ENCODE measurements around the gene EPX.
A peak's percentile ranks its signal among the peaks of the same experiment; 100 is the strongest.

EPX gene

DNA sequence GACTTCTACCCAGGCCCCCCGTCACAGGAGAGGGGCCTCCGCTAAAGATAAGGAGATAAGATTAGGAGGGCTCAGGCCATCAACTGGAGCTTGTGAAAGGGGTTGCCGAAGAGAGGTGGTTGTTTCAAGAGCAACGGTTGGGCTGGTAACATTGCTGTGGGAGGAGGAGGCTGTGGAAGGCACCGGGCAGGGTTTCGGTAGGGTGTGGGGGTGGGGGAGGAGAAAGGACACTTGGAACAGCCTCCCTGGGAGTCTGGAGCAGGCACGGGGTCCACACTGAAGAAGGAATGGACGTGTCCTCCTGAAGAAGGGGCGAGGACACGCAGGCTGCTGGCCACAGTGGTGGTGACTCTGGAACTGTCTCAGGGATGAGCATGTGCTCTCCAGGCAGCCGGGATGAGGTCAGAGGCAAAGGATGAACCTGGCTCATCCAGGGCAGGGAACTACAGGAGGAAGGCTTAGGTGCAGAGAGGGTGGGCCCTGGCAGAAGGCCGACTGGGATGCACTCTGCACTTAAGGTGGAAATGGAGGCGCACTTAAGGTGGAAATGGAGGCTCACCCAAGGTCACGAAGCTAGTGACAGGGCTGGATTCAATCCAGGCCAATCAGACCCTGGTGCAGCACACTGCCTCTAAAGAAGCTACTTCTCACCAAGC is 1.2 kb upstream of the EPX start:
- no peak overlapping the region for H3K4me3 Mint-ChIP-seq
- H3K36me3 Mint-ChIP-seq (ENCODE audit: insufficient read depth) = no peaks in the 10 kb centered on the region
- H3K27ac Mint-ChIP-seq = no peak overlapping the region

DNA sequence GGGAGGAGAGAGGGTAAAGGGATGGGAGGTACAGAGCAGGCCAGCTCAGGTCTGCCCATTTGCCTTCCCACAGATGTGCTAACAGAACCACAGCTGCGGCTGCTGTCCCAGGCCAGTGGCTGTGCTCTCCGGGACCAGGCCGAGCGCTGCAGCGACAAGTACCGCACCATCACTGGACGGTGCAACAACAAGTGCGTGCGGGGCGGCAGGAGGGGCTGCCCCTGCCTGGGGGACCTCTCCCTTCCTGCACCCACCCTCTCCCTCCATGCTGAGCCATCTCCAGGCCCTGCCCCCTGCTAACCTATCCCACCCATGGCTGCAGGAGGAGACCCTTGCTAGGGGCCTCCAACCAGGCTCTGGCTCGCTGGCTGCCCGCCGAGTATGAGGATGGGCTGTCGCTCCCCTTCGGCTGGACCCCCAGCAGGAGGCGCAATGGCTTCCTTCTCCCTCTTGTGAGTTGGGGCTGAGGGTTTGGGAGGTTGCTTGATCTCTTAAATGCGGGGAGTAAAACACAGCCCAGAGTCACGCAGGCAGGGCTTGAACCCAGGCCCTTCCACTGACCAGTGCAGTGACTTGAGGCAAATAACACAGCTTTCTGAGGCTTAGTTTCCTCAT is 1.2 kb downstream of the EPX start:
- H3K27me3 Mint-ChIP-seq = peaks cover 46 to 58% of the 10 kb centered on the region in 2 donors
- H3K4me1 Mint-ChIP-seq (ENCODE audit: low read depth in 2 of 2) = no peaks in the 10 kb centered on the region
- no peak overlapping the region for H3K4me3 Mint-ChIP-seq
- DNase-seq (no peak), ATAC-seq (replicated peaks) (no peak)
- H3K9me3 Mint-ChIP-seq = no peaks in the 10 kb centered on the region
- no peak overlapping the region for H3K27ac Mint-ChIP-seq
- H3K36me3 Mint-ChIP-seq (ENCODE audit: insufficient read depth) = no peaks in the 10 kb centered on the region

More for the DNA sequence above, 1.2 kb upstream of the EPX start:
- H3K27me3 Mint-ChIP-seq = peaks cover 29 to 52% of the 10 kb centered on the region in 2 donors
- H3K4me1 Mint-ChIP-seq (ENCODE audit: low read depth in 2 of 2) = no peaks in the 10 kb centered on the region
- no peak for ATAC-seq (replicated peaks)
- no peaks in the 10 kb centered on the region for H3K9me3 Mint-ChIP-seq
- no peak for DNase-seq

DNA sequence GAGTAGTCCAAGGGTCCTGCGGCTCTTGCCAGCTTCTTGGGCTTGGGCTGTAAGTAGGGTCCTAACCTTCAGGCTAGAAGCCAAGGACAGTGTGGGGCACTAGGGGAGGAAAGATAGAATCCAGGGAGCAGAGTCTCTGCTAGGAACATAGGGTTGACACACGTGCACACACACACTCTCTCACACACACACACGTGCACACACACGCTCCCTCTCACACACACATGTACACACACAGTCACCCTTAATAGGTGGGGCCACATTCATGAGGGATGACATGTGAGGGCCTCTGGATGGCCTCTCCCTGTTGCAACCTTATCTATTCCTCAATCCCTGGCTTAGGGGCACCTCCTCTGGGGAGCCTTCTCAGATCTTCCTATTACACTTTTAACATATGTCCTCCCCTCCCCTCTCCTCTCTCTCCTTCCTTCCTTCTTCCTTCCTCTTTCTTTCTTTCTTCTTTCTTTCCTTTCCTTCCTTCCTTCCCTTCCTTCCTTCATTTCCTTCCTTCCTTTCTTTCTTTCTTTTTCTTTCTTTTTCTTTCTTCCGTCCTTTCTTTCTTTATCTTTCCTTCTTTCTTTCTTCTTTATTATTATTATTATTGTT is 3.1 kb downstream of the EPX start:
- peaks cover 2 to 4% of the 10 kb centered on the region in 2 donors for H3K4me1 Mint-ChIP-seq (ENCODE audit: low read depth in 2 of 2)
- no peak overlapping the region for H3K27ac Mint-ChIP-seq
- no peak overlapping the region for H3K4me3 Mint-ChIP-seq
- no peaks in the 10 kb centered on the region for H3K36me3 Mint-ChIP-seq (ENCODE audit: insufficient read depth)
- ATAC-seq (replicated peaks) (no peak), DNase-seq (no peak)
- H3K9me3 Mint-ChIP-seq = no peaks in the 10 kb centered on the region
- H3K27me3 Mint-ChIP-seq = peaks cover 38 to 61% of the 10 kb centered on the region in 2 donors

DNA sequence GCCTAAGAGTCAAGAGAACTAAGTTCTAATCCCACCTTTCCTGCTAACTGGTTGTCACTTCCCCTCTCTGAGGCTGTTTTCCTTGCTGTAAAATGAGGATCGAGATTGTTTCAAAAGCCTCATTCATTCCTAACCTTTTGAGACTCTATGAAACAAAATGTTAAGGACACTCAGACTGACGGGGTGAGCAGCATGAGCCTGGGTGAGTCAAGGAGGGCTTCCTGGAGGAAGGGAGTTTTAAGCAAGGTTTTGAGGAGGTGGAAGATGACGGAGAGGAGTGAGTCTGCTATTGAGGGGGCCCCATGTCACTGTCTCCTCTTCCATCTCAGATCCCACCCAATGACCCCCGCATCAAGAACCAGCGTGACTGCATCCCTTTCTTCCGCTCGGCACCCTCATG is 4.1 kb downstream of the EPX start:
- no peak for ATAC-seq (replicated peaks)
- DNase-seq = no peak
- H3K4me3 Mint-ChIP-seq = no peak overlapping the region
- peaks cover 30 to 51% of the 10 kb centered on the region in 2 donors for H3K27me3 Mint-ChIP-seq
- H3K27ac Mint-ChIP-seq = no peak overlapping the region
- H3K4me1 Mint-ChIP-seq (ENCODE audit: low read depth in 2 of 2) = peaks cover 2 to 4% of the 10 kb centered on the region in 2 donors
- H3K36me3 Mint-ChIP-seq (ENCODE audit: insufficient read depth) = no peaks in the 10 kb centered on the region
- H3K9me3 Mint-ChIP-seq = no peaks in the 10 kb centered on the region

DNA sequence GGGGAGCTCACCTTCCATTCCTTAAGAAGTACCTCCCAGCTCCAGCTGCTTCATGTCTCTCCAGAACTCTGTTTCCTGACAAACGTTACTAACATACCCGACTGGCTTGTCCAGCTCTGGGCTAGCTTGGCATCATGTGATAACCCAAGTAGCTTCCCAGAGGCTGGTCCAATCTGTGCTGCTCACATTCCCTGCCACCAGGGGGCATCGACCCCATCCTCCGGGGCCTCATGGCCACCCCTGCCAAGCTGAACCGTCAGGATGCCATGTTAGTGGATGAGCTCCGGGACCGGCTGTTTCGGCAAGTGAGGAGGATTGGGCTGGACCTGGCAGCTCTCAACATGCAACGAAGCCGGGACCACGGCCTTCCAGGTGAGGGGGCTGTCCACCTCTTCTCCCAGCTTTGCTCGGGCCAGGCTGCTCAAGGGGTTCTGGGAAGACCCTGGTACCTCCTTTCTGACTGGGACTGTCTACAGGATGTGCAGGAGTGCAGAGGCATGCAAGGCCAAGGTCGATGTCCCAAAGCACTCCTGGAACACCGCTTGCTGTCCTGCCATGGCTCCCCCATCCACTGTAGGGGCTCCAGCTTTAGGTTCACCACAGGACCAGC is 7.6 kb downstream of the EPX start:
- Mint-ChIP-seq H3K27ac (no peak overlapping the region), H3K27me3 (peaks cover 30 to 42% of the 10 kb centered on the region in 2 donors), H3K4me3 (no peak overlapping the region)

DNA sequence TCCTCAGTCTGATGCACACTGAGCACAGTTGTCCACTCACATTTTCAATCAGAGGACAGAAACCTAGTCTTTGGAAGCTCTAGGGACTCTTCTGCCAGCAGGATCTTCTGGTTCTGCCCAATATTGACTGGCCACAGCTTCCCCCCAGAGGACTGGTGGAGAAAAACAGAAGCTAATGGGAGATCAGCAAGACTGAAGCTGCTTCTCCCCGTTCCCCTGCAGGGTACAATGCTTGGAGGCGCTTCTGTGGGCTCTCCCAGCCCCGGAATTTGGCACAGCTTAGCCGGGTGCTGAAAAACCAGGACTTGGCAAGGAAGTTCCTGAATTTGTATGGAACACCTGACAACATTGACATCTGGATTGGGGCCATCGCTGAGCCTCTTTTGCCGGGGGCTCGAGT is 10.3 kb downstream of the EPX start:
- Mint-ChIP-seq H3K4me3 (no peak overlapping the region), H3K4me1 (ENCODE audit: low read depth in 2 of 2) (peaks cover 2 to 4% of the 10 kb centered on the region in 2 donors), H3K27ac (peak overlapping the region in 1 of 2 donors; percentile 55), H3K36me3 (ENCODE audit: insufficient read depth) (no peaks in the 10 kb centered on the region), H3K27me3 (peaks cover 14 to 27% of the 10 kb centered on the region in 2 donors), H3K9me3 (no peaks in the 10 kb centered on the region)
- ATAC-seq (replicated peaks) (no peak), DNase-seq (no peak)

More for the DNA sequence above, 7.6 kb downstream of the EPX start:
- H3K4me1 Mint-ChIP-seq (ENCODE audit: low read depth in 2 of 2) = peaks cover 2 to 4% of the 10 kb centered on the region in 2 donors
- DNase-seq (peak; percentile 42 to 61 (median 54)), ATAC-seq (replicated peaks) (peak; percentile 76)
- no peaks in the 10 kb centered on the region for H3K36me3 Mint-ChIP-seq (ENCODE audit: insufficient read depth)
- no peaks in the 10 kb centered on the region for H3K9me3 Mint-ChIP-seq

DNA sequence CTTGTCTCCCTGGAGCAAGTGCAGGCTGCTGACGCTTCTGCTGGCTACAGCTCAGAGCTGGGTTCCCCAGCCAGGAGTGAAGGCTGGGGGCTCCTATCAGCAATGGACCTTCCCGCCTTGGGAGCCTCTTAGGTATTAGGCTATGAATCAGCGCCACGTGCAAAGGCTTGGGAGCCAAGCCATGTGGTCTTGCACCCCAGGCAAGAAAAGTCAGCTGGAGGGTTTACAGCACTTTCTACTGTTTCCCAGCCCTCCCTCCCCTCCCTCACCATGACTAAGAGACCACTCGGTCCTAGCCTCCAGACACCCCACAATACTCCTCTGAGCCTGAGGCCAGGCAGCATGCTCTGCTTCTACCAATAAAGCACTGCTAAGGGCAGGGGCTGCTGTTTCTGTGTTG is 12.3 kb downstream of the EPX start:
- DNase-seq (no peak), ATAC-seq (replicated peaks) (no peak)
- Mint-ChIP-seq H3K36me3 (ENCODE audit: insufficient read depth) (no peaks in the 10 kb centered on the region), H3K4me1 (ENCODE audit: low read depth in 2 of 2) (peaks cover 2 to 4% of the 10 kb centered on the region in 2 donors), H3K9me3 (no peaks in the 10 kb centered on the region), H3K27ac (no peak overlapping the region), H3K27me3 (peaks cover 5 to 8% of the 10 kb centered on the region in 2 donors), H3K4me3 (no peak overlapping the region)

DNA sequence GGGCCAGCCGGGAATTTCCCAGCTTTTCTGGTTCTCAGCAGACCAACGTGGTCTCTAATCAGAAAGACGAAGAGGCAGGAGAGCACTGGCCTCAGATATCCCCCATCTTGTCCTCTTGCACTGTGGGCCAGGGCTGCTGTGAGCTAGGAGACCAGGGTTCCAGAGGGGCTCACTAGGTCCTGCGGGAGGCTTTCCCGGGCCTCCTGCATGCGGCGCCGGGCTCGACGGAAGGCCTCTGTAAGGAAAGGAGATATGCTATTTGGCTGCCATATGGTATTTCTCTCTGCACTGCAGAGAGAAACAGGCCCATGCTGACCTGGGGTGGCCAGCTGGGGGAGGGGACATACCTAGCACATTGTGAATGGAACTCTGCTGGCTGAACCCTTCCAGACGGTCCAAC is 13.4 kb downstream of the EPX start:
- Mint-ChIP-seq H3K27me3 (no peaks in the 10 kb centered on the region), H3K27ac (no peak overlapping the region), H3K9me3 (no peaks in the 10 kb centered on the region), H3K4me3 (no peak overlapping the region), H3K4me1 (ENCODE audit: low read depth in 2 of 2) (no peaks in the 10 kb centered on the region), H3K36me3 (ENCODE audit: insufficient read depth) (no peaks in the 10 kb centered on the region)
- DNase-seq (no peak), ATAC-seq (replicated peaks) (no peak)

DNA sequence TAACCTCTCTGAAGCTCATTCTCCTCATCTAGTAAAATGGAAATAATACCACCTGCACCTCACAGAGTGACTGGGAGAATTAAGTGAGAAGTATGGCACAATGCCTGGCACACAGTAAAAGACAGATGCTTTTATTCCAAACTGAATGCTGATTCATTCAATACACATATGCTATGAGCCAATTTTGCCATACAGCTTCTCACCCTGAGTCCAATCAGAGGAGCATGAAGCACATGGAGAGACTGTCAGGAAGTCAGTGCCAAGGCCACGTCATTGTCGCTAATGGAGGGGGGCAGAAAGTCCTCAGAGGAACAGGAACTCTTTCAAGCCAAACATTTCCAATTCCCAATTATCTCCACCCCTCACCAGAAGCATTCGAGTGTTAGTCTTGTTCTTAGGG is 14.9 kb downstream of the EPX start:
- no peak for ATAC-seq (replicated peaks)
- no peaks in the 10 kb centered on the region for H3K9me3 Mint-ChIP-seq
- no peak overlapping the region for H3K27ac Mint-ChIP-seq
- peaks cover 3% of the 10 kb centered on the region for H3K36me3 Mint-ChIP-seq (ENCODE audit: insufficient read depth)
- H3K4me1 Mint-ChIP-seq (ENCODE audit: low read depth in 2 of 2) = no peaks in the 10 kb centered on the region
- H3K27me3 Mint-ChIP-seq = no peaks in the 10 kb centered on the region
- DNase-seq = no peak
- no peak overlapping the region for H3K4me3 Mint-ChIP-seq

DNA sequence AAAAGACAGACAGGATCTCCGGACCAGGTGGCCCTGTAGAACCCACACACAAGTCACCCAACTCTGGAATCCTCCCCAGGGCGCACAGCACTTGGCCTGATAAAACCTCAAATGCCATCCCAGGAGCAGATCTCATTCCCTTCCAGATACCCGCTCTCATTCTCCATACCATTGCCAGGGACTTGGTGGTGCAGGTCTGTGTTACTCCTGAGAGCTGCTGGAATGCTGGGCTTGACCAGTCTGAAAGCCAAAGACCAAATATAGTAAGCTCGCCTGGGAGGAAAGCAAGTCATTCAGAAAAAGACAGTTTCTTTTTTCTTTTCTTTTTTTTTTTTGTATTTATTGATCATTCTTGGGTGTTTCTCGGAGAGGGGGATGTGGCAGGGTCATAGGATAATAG is 15.8 kb downstream of the EPX start:
- Mint-ChIP-seq H3K9me3 (no peaks in the 10 kb centered on the region), H3K27ac (no peak overlapping the region), H3K4me3 (no peak overlapping the region), H3K36me3 (ENCODE audit: insufficient read depth) (peaks cover 4% of the 10 kb centered on the region), H3K27me3 (no peaks in the 10 kb centered on the region), H3K4me1 (ENCODE audit: low read depth in 2 of 2) (no peaks in the 10 kb centered on the region)
- DNase-seq = no peak
- no peak for ATAC-seq (replicated peaks)

DNA sequence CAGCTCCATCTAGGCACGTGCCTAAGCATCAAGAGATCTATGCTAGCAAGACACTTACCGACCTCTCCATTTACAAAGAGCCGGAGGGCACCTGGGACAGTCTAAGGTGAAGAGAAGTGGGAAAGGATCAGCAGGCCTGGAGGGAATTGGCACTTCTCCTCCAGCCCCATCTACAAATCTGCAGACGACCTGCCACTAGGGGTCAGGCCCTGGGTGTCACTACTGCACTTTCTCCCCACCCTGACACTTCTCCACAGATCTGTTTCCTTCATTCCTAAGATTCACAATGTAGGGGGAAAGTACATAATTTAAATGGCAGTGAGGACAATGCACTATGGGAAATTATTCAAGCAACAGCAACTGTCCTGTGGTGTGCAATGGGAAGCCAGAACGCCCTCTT is 18.4 kb downstream of the EPX start:
- H3K4me1 Mint-ChIP-seq (ENCODE audit: low read depth in 2 of 2) = no peaks in the 10 kb centered on the region

DNA sequence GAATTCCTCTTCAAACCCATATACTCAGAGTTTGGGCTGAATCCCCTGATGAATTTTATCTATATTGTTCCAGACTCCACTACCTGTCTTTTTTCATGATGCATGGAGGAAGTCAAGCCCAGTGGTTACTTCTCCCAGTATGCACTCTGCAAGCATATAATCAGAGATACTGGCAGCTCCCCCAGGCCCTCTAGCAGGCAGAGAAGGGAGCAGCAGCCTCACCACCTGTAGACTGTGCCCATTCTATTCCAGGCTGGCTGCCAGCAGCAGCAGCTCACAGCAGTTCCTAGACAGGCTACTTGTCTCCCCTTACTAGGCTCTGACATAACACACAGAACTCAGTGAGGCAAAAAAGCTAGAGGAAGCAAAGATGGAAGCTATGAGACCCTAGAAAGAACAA is 23.2 kb downstream of the EPX start:
- no peak overlapping the region for H3K4me3 Mint-ChIP-seq
- peaks cover 26% of the 10 kb centered on the region for H3K36me3 Mint-ChIP-seq (ENCODE audit: insufficient read depth)
- no peak for DNase-seq
- H3K9me3 Mint-ChIP-seq = no peaks in the 10 kb centered on the region
- H3K27me3 Mint-ChIP-seq = no peaks in the 10 kb centered on the region
- ATAC-seq (replicated peaks) = no peak
- peaks cover 13% of the 10 kb centered on the region in 2 donors for H3K4me1 Mint-ChIP-seq (ENCODE audit: low read depth in 2 of 2)
- no peak overlapping the region for H3K27ac Mint-ChIP-seq

More for the DNA sequence above, 18.4 kb downstream of the EPX start:
- Mint-ChIP-seq H3K36me3 (ENCODE audit: insufficient read depth) (peaks cover 6% of the 10 kb centered on the region), H3K27me3 (no peaks in the 10 kb centered on the region), H3K27ac (no peak overlapping the region), H3K4me3 (no peak overlapping the region), H3K9me3 (no peaks in the 10 kb centered on the region)
- no peak for DNase-seq
- ATAC-seq (replicated peaks) = no peak

DNA sequence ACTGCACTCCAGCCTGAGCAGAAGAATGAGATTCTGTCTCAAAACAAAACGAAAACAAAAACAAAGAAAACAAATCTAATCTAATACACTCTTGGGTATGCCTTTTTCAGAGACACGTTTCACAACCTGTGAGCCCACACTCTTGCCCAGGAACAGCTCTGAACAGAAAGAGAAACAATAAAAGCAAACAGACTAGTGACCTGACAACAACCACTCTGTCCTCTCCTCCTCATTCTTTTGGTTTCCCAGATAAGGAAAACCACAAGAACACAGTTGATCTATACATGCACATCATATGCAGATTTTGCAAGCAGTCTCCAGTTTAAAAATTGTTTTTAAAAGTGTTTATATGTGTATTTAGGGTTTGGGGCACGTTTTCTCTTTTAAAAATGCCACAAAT is 25.2 kb downstream of the EPX start:
- peaks cover 22% of the 10 kb centered on the region for H3K36me3 Mint-ChIP-seq (ENCODE audit: insufficient read depth)
- H3K27me3 Mint-ChIP-seq = no peaks in the 10 kb centered on the region
- H3K4me1 Mint-ChIP-seq (ENCODE audit: low read depth in 2 of 2) = peaks cover 13 to 14% of the 10 kb centered on the region in 2 donors
- ATAC-seq (replicated peaks) (no peak), DNase-seq (no peak)
- H3K9me3 Mint-ChIP-seq = no peaks in the 10 kb centered on the region
- peak overlapping the region; percentile 88 to 91 for H3K4me3 Mint-ChIP-seq
- peak overlapping the region; percentile 97 for H3K27ac Mint-ChIP-seq
